HepG2 (cell line): ENCODE results near the gene INHBC. TPM values are rescaled to one million over a fixed set of nuclear protein-coding genes. Genes with fewer than 3 reads are reported as not detected.

ENCODE experiments used
- ATAC-seq: fragments of 200-7000 bp; cut with Tn5 transposase; 3 replicates; pipeline ENCODE4 v1.9.1; 2020; ENCODE audit warnings: mild to moderate bottlenecking, moderate library complexity
- BruUV-seq: library from RNA; stranded (reverse); fragments of 400-500 nt; replicated peaks from 2 replicates; lab custom pipeline; 2021; lab: Mats Ljungman, UMichigan
- CTCF ChIA-PET: fragments of 300-600 bp; formaldehyde crosslinking; extraction: SDS; loops from one replicate; lab custom pipeline; 2021; ENCODE audit warnings: low total read pairs, inconsistent platforms, low intra/inter-chr PET ratio; lab: Yijun Ruan, JAX
- POLR2A ChIA-PET: fragments of 350-600 bp; sonication (Branson Sonifier 250); formaldehyde crosslinking; loops from one replicate; lab custom pipeline; 2020; ENCODE audit warnings: antibody characterized with exemption, inconsistent platforms; lab: Yijun Ruan, JAX
- DNase-seq: peaks from one replicate; pipeline ENCODE4 v3.0.0-alpha.2; 2015; ENCODE audit warnings: low spot score
- FAIRE-seq: peaks from 3 replicates; lab custom pipeline; 2011; peaks lifted over from hg19 to GRCh38; lab: Jason Lieb, UNC
- H2AFZ ChIP-seq: one replicate; pipeline ENCODE4 v1.6.1; 2011; ENCODE audit warnings: low read length, inconsistent platforms
- H3K27ac ChIP-seq: fragments of 300-600 bp; 3 replicates; pipeline ENCODE4 v1.8.0; 2011; ENCODE audit warnings: mixed run types, mild to moderate bottlenecking, mixed read lengths, low read length, inconsistent platforms; ENCODE audit not compliant: insufficient read depth; ENCODE audit errors: extremely low read length
- H3K27me3 ChIP-seq, 2 experiments: fragments of 200-600 bp in 1 of 2; 2 replicates in 1 of 2; 3 replicates in 1 of 2; pipeline versions ENCODE4 v1.6.0 to v1.8.0; 2011; ENCODE audit warnings: low read length in 2 of 2, mild to moderate bottlenecking in 2 of 2, moderate library complexity in 2 of 2, inconsistent platforms in 1 of 2; ENCODE audit not compliant: insufficient read depth in 2 of 2, control insufficient read depth in 1 of 2
- H3K36me3 ChIP-seq, 2 experiments: fragments of 200-600 bp in 1 of 2; replicated peaks in 1 of 2; 2 replicates in 1 of 2; 3 replicates in 1 of 2; pipeline versions ENCODE4 v1.5.1 to v1.8.0; 2011; ENCODE audit warnings: low read length in 2 of 2, inconsistent platforms in 1 of 2; ENCODE audit not compliant: insufficient read depth in 2 of 2, control insufficient read depth in 1 of 2
- H3K4me1 ChIP-seq: 2 replicates; pipeline ENCODE4 v1.5.1; 2012; ENCODE audit warnings: low read length, inconsistent platforms; ENCODE audit not compliant: insufficient read depth
- H3K4me2 ChIP-seq: 2 replicates; pipeline ENCODE4 v1.6.0; 2011; ENCODE audit warnings: low read depth, low read length, inconsistent platforms
- H3K4me3 ChIP-seq, 3 experiments: fragments of 200-600 bp in 1 of 3; sonication (generic), shearing (Covaris generic) in 1 of 3; replicated peaks in 1 of 3; 2 replicates each; pipeline ENCODE4 v1.5.1; 2011 to 2016; ENCODE audit warnings: low read length in 3 of 3, inconsistent platforms in 2 of 3, low read depth in 2 of 3, mild to moderate bottlenecking in 2 of 3, control low read depth in 1 of 3, mixed read lengths in 1 of 3; ENCODE audit not compliant: insufficient read depth in 1 of 3
- H3K79me2 ChIP-seq: one replicate; pipeline ENCODE4 v1.6.1; 2011; ENCODE audit warnings: low read length, inconsistent platforms; ENCODE audit not compliant: insufficient read depth
- H3K9ac ChIP-seq: 2 replicates; pipeline ENCODE4 v1.6.0; 2011; ENCODE audit warnings: mild to moderate bottlenecking, low read depth, low read length, inconsistent platforms; ENCODE audit not compliant: insufficient read depth
- H3K9me3 ChIP-seq: 2 replicates; pipeline ENCODE4 v1.5.1; 2012; ENCODE audit warnings: mild to moderate bottlenecking, low read length
- H4K20me1 ChIP-seq: 2 replicates; pipeline ENCODE4 v1.6.0; 2011; ENCODE audit warnings: inconsistent platforms, mild to moderate bottlenecking, low read length, moderate library complexity; ENCODE audit not compliant: insufficient read depth
- ARNT ChIP-seq: fragments of 450-650 bp; IDR thresholded peaks from 2 replicates; pipeline ENCODE4 v1.6.1; 2017
- CEBPG ChIP-seq: IDR thresholded peaks from 2 replicates; pipeline ENCODE4 v1.6.1; 2016
- CREB1 ChIP-seq, 2 experiments: fragments of 450-650 bp in 1 of 2; IDR thresholded peaks; 2 replicates each; pipeline ENCODE4 v1.6.1; 2016 to 2017; ENCODE audit warnings: control low read depth in 1 of 2, mild to moderate bottlenecking in 1 of 2, missing compliant biosample characterization in 1 of 2, missing genetic modification characterization in 1 of 2
- FIP1L1 ChIP-seq: fragments of 200-400 bp; formaldehyde crosslinking; IDR thresholded peaks from 2 replicates; pipeline ENCODE4 v1.6.1; 2018; ENCODE audit warnings: low read depth, mild to moderate bottlenecking, low read length, moderate library complexity, borderline replicate concordance; ENCODE audit not compliant: insufficient read depth
- MED1 ChIP-seq: sonication (generic); formaldehyde crosslinking; IDR thresholded peaks from 2 replicates; pipeline ENCODE4 v1.4.0; 2020; ENCODE audit warnings: missing genetic modification reagents
- MED13 ChIP-seq: sonication (generic); formaldehyde crosslinking; IDR thresholded peaks from 2 replicates; pipeline ENCODE4 v1.5.0; 2020; ENCODE audit warnings: missing genetic modification reagents
- PAWR ChIP-seq: sonication (generic); formaldehyde crosslinking; IDR thresholded peaks from 2 replicates; pipeline ENCODE4 v1.4.0; 2020; ENCODE audit warnings: missing genetic modification reagents, mild to moderate bottlenecking, borderline replicate concordance
- REPIN1 ChIP-seq: sonication (generic); formaldehyde crosslinking; IDR thresholded peaks from 2 replicates; pipeline ENCODE4 v1.8.0; 2022; ENCODE audit warnings: missing genetic modification reagents, low read depth, mild to moderate bottlenecking, borderline replicate concordance
- RFX1 ChIP-seq: fragments of 450-650 bp; IDR thresholded peaks from 2 replicates; pipeline ENCODE4 v1.6.1; 2017
- SETDB1 ChIP-seq: sonication (generic); formaldehyde crosslinking; IDR thresholded peaks from 2 replicates; pipeline ENCODE4 v1.5.1; 2020; ENCODE audit warnings: missing genetic modification reagents, mild to moderate bottlenecking, borderline replicate concordance
- SSRP1 ChIP-seq: IDR thresholded peaks from 2 replicates; pipeline ENCODE4 v1.6.1; 2016; ENCODE audit warnings: control low read depth
- ZFY ChIP-seq: sonication (generic); formaldehyde crosslinking; IDR thresholded peaks from 2 replicates; pipeline ENCODE4 v1.4.0; 2020; ENCODE audit warnings: missing genetic modification reagents
- ZNF224 ChIP-seq: sonication (generic); formaldehyde crosslinking; IDR thresholded peaks from 2 replicates; pipeline ENCODE4 v1.5.0; 2020; ENCODE audit warnings: mild to moderate bottlenecking, missing genetic modification reagents
- ZNF337 ChIP-seq: sonication (generic); formaldehyde crosslinking; IDR thresholded peaks from 2 replicates; pipeline ENCODE4 v1.5.1; 2020; ENCODE audit warnings: missing genetic modification reagents, low read depth, mild to moderate bottlenecking, borderline replicate concordance
- ZNF557 ChIP-seq: sonication (generic); formaldehyde crosslinking; IDR thresholded peaks from 2 replicates; pipeline ENCODE4 v1.4.0; 2020; ENCODE audit warnings: missing genetic modification reagents
- ZNF652 ChIP-seq: IDR thresholded peaks from 2 replicates; pipeline ENCODE4 v1.6.1; 2016; ENCODE audit warnings: low read depth, borderline replicate concordance
- ZNF660 ChIP-seq: sonication (generic); formaldehyde crosslinking; IDR thresholded peaks from 2 replicates; pipeline ENCODE4 v1.5.1; 2020; ENCODE audit warnings: mild to moderate bottlenecking, low read depth, missing genetic modification reagents, borderline replicate concordance
- WGBS: methylation state at CpG from one replicate; pipeline ENCODE4 v1.1.6; 2017; ENCODE audit warnings: low lambda C conversion rate; 5-methylcytosine and 5-hydroxymethylcytosine counted together
- in situ Hi-C: cut with HindIII; loops from 2 replicates; pipeline ENCODE4 v1.10.0; 2017; ENCODE audit warnings: low pct_unique_long_range_greater_than_20kb; ENCODE audit not compliant: extremely low pct_ligation_motif_present
- intact Hi-C: fragments of 100-400 bp; cut with micrococcal nuclease; formaldehyde crosslinking; loops from one replicate; pipeline ENCODE4 v1.10.0; 2022; ENCODE audit not compliant: unreplicated experiment
- polyA plus RNA-seq, 8 experiments: library from polyadenylated mRNA; depleted of rRNA in 3 of 8; stranded (reverse) in 7 of 8; unstranded in 1 of 8; fragments of >200 nt; fragmentation: Illumina TruSeq in 4 of 8; extraction: Trizol in 4 of 8; gene quantifications; 2 replicates each; pipeline versions ENCODE4 v1.2.1 to v1.2.3, GENCODE V29; 2011 to 2016; ENCODE audit warnings: low read depth in 4 of 8, missing spikeins in 1 of 8, mixed read lengths in 1 of 8; ENCODE audit not compliant: insufficient read depth in 1 of 8
- total RNA-seq, 5 experiments: library from RNA; depleted of rRNA; stranded (reverse); fragments of >200 nt; fragmentation: Illumina TruSeq; extraction: Trizol; gene quantifications; 2 replicates each; pipeline ENCODE4 v1.2.3, GENCODE V29; 2016; ENCODE audit warnings: low read depth in 1 of 5
- TF ChIP-seq, protein P1 (sequence below): IDR thresholded peaks from 2 replicates; pipeline ENCODE4 v1.6.1; 2018; ENCODE audit warnings: missing genetic modification reagents

Gene INHBC
- total and polyA plus RNA-seq, 2 of the 13 experiments (the other 11 are each of a cell fraction or from before 2014, with no cell fraction given): 1.8 to 13.8 TPM

DNA sequence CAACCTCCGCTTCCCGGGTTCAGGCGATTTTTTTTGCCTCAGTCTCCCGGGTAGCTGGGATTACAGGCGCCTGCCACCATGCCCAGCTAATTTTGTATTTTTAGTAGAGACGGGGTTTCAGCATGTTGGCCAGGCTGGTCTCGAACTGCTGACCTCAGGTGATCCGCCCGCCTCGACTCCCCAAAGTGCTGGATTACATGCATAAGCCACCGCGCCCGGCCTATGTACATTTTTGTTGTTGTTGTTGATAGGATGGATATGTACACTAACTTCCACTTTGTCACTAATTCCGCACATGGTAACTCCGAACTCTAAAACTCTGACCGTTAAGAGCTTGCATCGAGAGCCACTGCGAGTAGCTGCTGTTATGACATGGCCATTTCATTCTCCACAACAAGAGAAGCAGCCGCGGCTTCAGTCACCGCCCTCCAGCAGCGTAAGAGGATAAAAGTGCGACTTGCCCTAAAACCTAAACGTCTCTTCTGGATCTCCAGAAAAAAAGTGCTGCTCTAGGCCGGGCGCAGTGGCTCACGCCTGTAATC is 52.5 kb downstream of the INHBC start:
- H3K9me3 ChIP-seq: no peaks in the 10 kb centered on the region
- H3K9ac ChIP-seq: no peak overlapping the region
- 87% methylated on average over 27 of the region's 27 CpGs for WGBS
- H3K4me2 ChIP-seq: peak overlapping the region; percentile 42
- intact Hi-C loops (loop anchor here (2.0 kb wide), 1 partner anchor 24 kb away; no protein-coding TSS in a partner anchor), in situ Hi-C loops (no loop called here)
- ATAC-seq (no peak), DNase-seq (no peak), FAIRE-seq (no peak)
- no peak overlapping the region for H2AFZ ChIP-seq
- peaks cover 14 to 29% of the 10 kb centered on the region in 2 experiments for H3K36me3 ChIP-seq
- H3K27ac ChIP-seq: no peak overlapping the region
- POLR2A ChIA-PET: interaction anchor here (1.2 to 2.1 kb wide), 2 partner anchors 12 to 33 kb away, joined by 4 read pairs; partner anchors contain the start of gene DDIT3
- TF ChIP-seq MED1 (no peak), ZNF652 (CRISPR knock-in tag) (no peak), SETDB1 (no peak), ZFY (CRISPR knock-in tag) (no peak), RFX1 (no peak)
- H3K4me3 ChIP-seq: no peak overlapping the region
- BruUV-seq: no TSS peak
- peaks cover 23% of the 10 kb centered on the region for H3K79me2 ChIP-seq
- H3K27me3 ChIP-seq: peaks cover 0 to 4% of the 10 kb centered on the region in 2 experiments; a peak in 1 of 5 replicates
- H3K4me1 ChIP-seq: peaks cover 23% of the 10 kb centered on the region
- H4K20me1 ChIP-seq: peaks cover 4% of the 10 kb centered on the region; the same call in 1 of the 2 replicates
- CTCF ChIA-PET: no interaction called here

DNA sequence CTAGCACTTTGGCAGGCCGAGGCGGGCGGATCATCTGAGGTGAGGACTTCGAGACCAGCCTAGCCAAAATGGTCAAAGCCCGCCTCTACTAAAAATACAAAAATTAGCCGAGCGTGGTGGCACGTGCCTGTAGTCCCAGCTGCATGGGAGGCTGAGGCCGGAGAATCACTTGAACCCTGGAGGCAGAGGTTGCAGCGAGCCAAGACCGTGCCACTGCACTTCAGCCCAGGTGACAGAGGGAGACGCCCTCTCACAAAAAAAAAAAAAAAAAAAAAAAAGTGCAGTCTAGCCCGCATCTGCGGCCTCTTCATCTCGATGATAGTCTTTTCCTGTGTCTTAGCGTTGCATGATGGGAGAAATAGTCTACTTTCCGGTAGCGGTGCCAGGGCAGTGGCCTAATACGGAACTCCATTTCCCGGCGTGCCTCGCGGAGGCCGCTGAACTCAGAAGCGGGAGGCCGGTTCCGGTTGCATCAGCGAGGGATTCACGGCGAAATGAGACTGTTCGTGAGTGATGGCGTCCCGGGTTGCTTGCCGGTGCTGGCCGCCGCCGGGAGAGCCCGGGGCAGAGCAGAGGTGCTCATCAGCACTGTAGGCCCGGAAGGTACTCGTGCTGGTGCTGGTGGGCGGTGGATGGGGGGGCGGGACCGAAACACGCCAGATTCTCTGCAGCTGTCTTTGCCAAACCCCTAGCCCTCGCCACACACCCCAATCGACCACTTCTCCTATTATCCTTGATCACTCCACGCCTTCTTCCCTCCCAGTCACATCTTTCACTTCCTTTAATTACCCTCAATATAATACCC is 53.2 kb downstream of the INHBC start, which contains the start of gene MARS1:
TSS of gene MARS1 (plus strand) at position 472 of the 805 bp plus-strand sequence. CDS start at position 495, 23 bp downstream.
- Histone ChIP-seq H4K20me1 (peaks cover 6% of the 10 kb centered on the region), H3K4me2 (peak within 1 kb of the TSS; percentile 93), H3K9me3 (no peaks in the 10 kb centered on the region), H3K4me1 (peaks cover 23% of the 10 kb centered on the region), H3K79me2 (peaks cover 23% of the 10 kb centered on the region), H2AFZ (no peak within 1 kb of the TSS), H3K9ac (peak within 1 kb of the TSS; percentile 92), H3K4me3 (peak within 1 kb of the TSS; percentile 95 to 97 (median 96)), H3K27ac (peak within 1 kb of the TSS; percentile 62), H3K36me3 (peaks cover 18 to 34% of the 10 kb centered on the region in 2 experiments), H3K27me3 (peaks cover 0 to 4% of the 10 kb centered on the region in 2 experiments; a peak in 1 of 5 replicates)
- no TSS peak for BruUV-seq
- intact Hi-C loops: loop anchor here (2.0 kb wide), 1 partner anchor 25 kb away; no protein-coding TSS in a partner anchor
- in situ Hi-C loops: no loop called here
- CTCF ChIA-PET: no interaction called here
- DNase-seq (peak; percentile 96), FAIRE-seq (peak; percentile 94), ATAC-seq (peak; percentile 96)
- WGBS: 28% methylated on average over 25 of the region's 47 CpGs
- POLR2A ChIA-PET: interaction anchor here (1.0 to 3.4 kb wide), 4 partner anchors 13 to 88 kb away, joined by 3 to 15 read pairs (median 4); partner anchors contain the start of gene DDIT3
- TF ChIP-seq ZNF557 (CRISPR knock-in tag): no peak
- peak; percentile 81 for TF ChIP-seq ZNF224 (CRISPR knock-in tag)
- no peak for TF ChIP-seq MED13 (CRISPR knock-in tag)
- no peak for TF ChIP-seq PAWR
- peak; percentile 19; the same call in 1 of the 2 replicates for TF ChIP-seq REPIN1 (CRISPR knock-in tag)
- TF ChIP-seq ZNF660 (CRISPR knock-in tag): no peak
- peak; percentile 99 for TF ChIP-seq CEBPG (CRISPR knock-in tag)
- TF ChIP-seq FIP1L1: no peak
- TF ChIP-seq SSRP1 (CRISPR knock-in tag): no peak
- TF ChIP-seq ARNT: no peak
- TF ChIP-seq ZNF337 (CRISPR knock-in tag): no peak
- TF ChIP-seq, protein P1, sequence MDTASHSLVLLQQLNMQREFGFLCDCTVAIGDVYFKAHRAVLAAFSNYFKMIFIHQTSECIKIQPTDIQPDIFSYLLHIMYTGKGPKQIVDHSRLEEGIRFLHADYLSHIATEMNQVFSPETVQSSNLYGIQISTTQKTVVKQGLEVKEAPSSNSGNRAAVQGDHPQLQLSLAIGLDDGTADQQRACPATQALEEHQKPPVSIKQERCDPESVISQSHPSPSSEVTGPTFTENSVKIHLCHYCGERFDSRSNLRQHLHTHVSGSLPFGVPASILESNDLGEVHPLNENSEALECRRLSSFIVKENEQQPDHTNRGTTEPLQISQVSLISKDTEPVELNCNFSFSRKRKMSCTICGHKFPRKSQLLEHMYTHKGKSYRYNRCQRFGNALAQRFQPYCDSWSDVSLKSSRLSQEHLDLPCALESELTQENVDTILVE: peak; percentile 80; the same call in 1 of the 2 replicates
- no peak for TF ChIP-seq CREB1 (IDR thresholded peaks at IDR 0.05)
- TF ChIP-seq CREB1 (CRISPR knock-in tag; IDR thresholded peaks at IDR 0.05): peak; percentile 80
